Measurements from ENCODE around the gene PDCD7. TPM values are rescaled to one million over a fixed set of nuclear protein-coding genes. Genes with fewer than 3 reads are reported as not detected.
A peak's percentile ranks its signal among the peaks of the same experiment; 100 is the strongest.
"Not testable (repeated sequence)": the region's sequence is repeated elsewhere in the genome, so short reads cannot be mapped to it uniquely, and the experiment has no call there.

PDCD7 gene
- total RNA-seq (18.3 TPM), polyA plus RNA-seq (27.3 TPM)

- H3K36me3 ChIP-seq (ENCODE audit: insufficient read depth): no peaks in the 10 kb centered on the region
- DNase-seq (ENCODE audit: extremely low spot score): peak; percentile 88
- H3K4me1 ChIP-seq (ENCODE audit: insufficient read depth): no peaks in the 10 kb centered on the region
- under 1% methylated on average over 45 of the region's 45 CpGs for WGBS
- peak within 1 kb of the TSS; percentile 71 for H3K27ac ChIP-seq (ENCODE audit: low read depth)
- peak within 1 kb of the TSS; percentile 98 for H3K4me3 ChIP-seq (ENCODE audit: low read depth, low read length)
Measured at GRCh38 chr15:65133548-65134200, at the start of gene PDCD7. Gene PDCD7 (minus strand): TSS chr15:65133808. CDS start chr15:65133781, 27 bp downstream.

GRCh38 chr15:65182538-65182937, 48.9 kb upstream of the PDCD7 start:
- Histone ChIP-seq H3K4me1 (ENCODE audit: insufficient read depth) (peaks cover 1% of the 10 kb centered on the region), H3K4me3 (ENCODE audit: low read depth, low read length) (no peak overlapping the region), H3K27ac (ENCODE audit: low read depth) (no peak overlapping the region), H3K36me3 (ENCODE audit: insufficient read depth) (no peaks in the 10 kb centered on the region)
- no peak for DNase-seq (ENCODE audit: extremely low spot score)
- 79% methylated on average over 4 of the region's 4 CpGs for WGBS

- not testable (repeated sequence) for H3K36me3 ChIP-seq (ENCODE audit: insufficient read depth); H3K4me3 ChIP-seq (ENCODE audit: low read depth, low read length); H3K27ac ChIP-seq (ENCODE audit: low read depth); H3K4me1 ChIP-seq (ENCODE audit: insufficient read depth); DNase-seq (ENCODE audit: extremely low spot score)
- WGBS: 86% methylated on average over 15 of the region's 15 CpGs
Measured at GRCh38 chr15:65181582-65182353, 48.2 kb upstream of the PDCD7 start.

- peaks cover 2% of the 10 kb centered on the region for H3K36me3 ChIP-seq (ENCODE audit: insufficient read depth)
- no peak overlapping the region for H3K4me3 ChIP-seq (ENCODE audit: low read depth, low read length)
- DNase-seq (ENCODE audit: extremely low spot score): no peak
- no peaks in the 10 kb centered on the region for H3K4me1 ChIP-seq (ENCODE audit: insufficient read depth)
- 94% methylated on average over 3 of the region's 3 CpGs for whole genome bisulfite sequencing
- H3K27ac ChIP-seq (ENCODE audit: low read depth): no peak overlapping the region
Measured at GRCh38 chr15:65180167-65180566, 46.6 kb upstream of the PDCD7 start.

- H3K36me3 ChIP-seq (ENCODE audit: insufficient read depth): peaks cover 2% of the 10 kb centered on the region
- no peaks in the 10 kb centered on the region for H3K4me1 ChIP-seq (ENCODE audit: insufficient read depth)
- no peak for DNase-seq (ENCODE audit: extremely low spot score)
- H3K27ac ChIP-seq (ENCODE audit: low read depth): no peak overlapping the region
- WGBS: 84% methylated on average over 1 of the region's 1 CpG
- H3K4me3 ChIP-seq (ENCODE audit: low read depth, low read length): no peak overlapping the region
Measured at GRCh38 chr15:65177901-65178300, 44.3 kb upstream of the PDCD7 start.

- Histone ChIP-seq H3K27ac (ENCODE audit: low read depth) (no peak overlapping the region), H3K4me1 (ENCODE audit: insufficient read depth) (no peaks in the 10 kb centered on the region), H3K36me3 (ENCODE audit: insufficient read depth) (peaks cover 2% of the 10 kb centered on the region), H3K4me3 (ENCODE audit: low read depth, low read length) (no peak overlapping the region)
- no peak for DNase-seq (ENCODE audit: extremely low spot score)
Measured at GRCh38 chr15:65176056-65176455, 42.4 kb upstream of the PDCD7 start.

- no peak overlapping the region for H3K27ac ChIP-seq (ENCODE audit: low read depth)
- no peak for DNase-seq (ENCODE audit: extremely low spot score)
- peaks cover 2% of the 10 kb centered on the region for H3K36me3 ChIP-seq (ENCODE audit: insufficient read depth)
- H3K4me1 ChIP-seq (ENCODE audit: insufficient read depth): no peaks in the 10 kb centered on the region
- H3K4me3 ChIP-seq (ENCODE audit: low read depth, low read length): no peak overlapping the region
- WGBS: 88% methylated on average over 5 of the region's 5 CpGs
Measured at GRCh38 chr15:65175511-65175910, 41.9 kb upstream of the PDCD7 start.

- Histone ChIP-seq H3K4me3 (ENCODE audit: low read depth, low read length) (no peak overlapping the region), H3K36me3 (ENCODE audit: insufficient read depth) (peaks cover 2% of the 10 kb centered on the region), H3K27ac (ENCODE audit: low read depth) (no peak overlapping the region), H3K4me1 (ENCODE audit: insufficient read depth) (no peaks in the 10 kb centered on the region)
- WGBS: 81% methylated on average over 5 of the region's 5 CpGs
- no peak for DNase-seq (ENCODE audit: extremely low spot score)
Measured at GRCh38 chr15:65174509-65174908, 40.9 kb upstream of the PDCD7 start.

GRCh38 chr15:65172531-65172930, 38.9 kb upstream of the PDCD7 start:
- no peak overlapping the region for H3K4me3 ChIP-seq (ENCODE audit: low read depth, low read length)
- WGBS: 96% methylated on average over 5 of the region's 5 CpGs
- no peak for DNase-seq (ENCODE audit: extremely low spot score)
- H3K36me3 ChIP-seq (ENCODE audit: insufficient read depth): peaks cover 2% of the 10 kb centered on the region
- H3K27ac ChIP-seq (ENCODE audit: low read depth): no peak overlapping the region
- H3K4me1 ChIP-seq (ENCODE audit: insufficient read depth): no peaks in the 10 kb centered on the region

- 91% methylated on average over 5 of the region's 5 CpGs for WGBS
- Histone ChIP-seq H3K27ac (ENCODE audit: low read depth) (no peak overlapping the region), H3K36me3 (ENCODE audit: insufficient read depth) (peaks cover 1% of the 10 kb centered on the region), H3K4me3 (ENCODE audit: low read depth, low read length) (no peak overlapping the region), H3K4me1 (ENCODE audit: insufficient read depth) (no peaks in the 10 kb centered on the region)
- no peak for DNase-seq (ENCODE audit: extremely low spot score)
Measured at GRCh38 chr15:65171428-65171827, 37.8 kb upstream of the PDCD7 start.

- no peak overlapping the region for H3K27ac ChIP-seq (ENCODE audit: low read depth)
- no peaks in the 10 kb centered on the region for H3K4me1 ChIP-seq (ENCODE audit: insufficient read depth)
- H3K4me3 ChIP-seq (ENCODE audit: low read depth, low read length): no peak overlapping the region
- peaks cover 4% of the 10 kb centered on the region for H3K36me3 ChIP-seq (ENCODE audit: insufficient read depth)
- WGBS: 87% methylated on average over 2 of the region's 2 CpGs
- no peak for DNase-seq (ENCODE audit: extremely low spot score)
Measured at GRCh38 chr15:65165875-65166274, 32.3 kb upstream of the PDCD7 start.

GRCh38 chr15:65164139-65164538, 30.5 kb upstream of the PDCD7 start:
- Histone ChIP-seq H3K4me3 (ENCODE audit: low read depth, low read length) (no peak overlapping the region), H3K36me3 (ENCODE audit: insufficient read depth) (peaks cover 4% of the 10 kb centered on the region), H3K27ac (ENCODE audit: low read depth) (no peak overlapping the region), H3K4me1 (ENCODE audit: insufficient read depth) (no peaks in the 10 kb centered on the region)
- WGBS: 86% methylated on average over 1 of the region's 1 CpG
- no peak for DNase-seq (ENCODE audit: extremely low spot score)

GRCh38 chr15:65163041-65163440, 29.4 kb upstream of the PDCD7 start:
- no peaks in the 10 kb centered on the region for H3K4me1 ChIP-seq (ENCODE audit: insufficient read depth)
- peaks cover 6% of the 10 kb centered on the region for H3K36me3 ChIP-seq (ENCODE audit: insufficient read depth)
- H3K27ac ChIP-seq (ENCODE audit: low read depth): no peak overlapping the region
- H3K4me3 ChIP-seq (ENCODE audit: low read depth, low read length): no peak overlapping the region
- no peak for DNase-seq (ENCODE audit: extremely low spot score)
- WGBS: 83% methylated on average over 4 of the region's 4 CpGs

- Histone ChIP-seq H3K4me1 (ENCODE audit: insufficient read depth) (no peaks in the 10 kb centered on the region), H3K27ac (ENCODE audit: low read depth) (no peak overlapping the region), H3K4me3 (ENCODE audit: low read depth, low read length) (no peak overlapping the region), H3K36me3 (ENCODE audit: insufficient read depth) (peaks cover 10% of the 10 kb centered on the region)
- DNase-seq (ENCODE audit: extremely low spot score): no peak
- 71% methylated on average over 5 of the region's 5 CpGs for WGBS
Measured at GRCh38 chr15:65156692-65157091, 23.1 kb upstream of the PDCD7 start.
